Tibial nerve (tissue), 4 donors: ENCODE results near the gene ADAP1. TPM values are rescaled to one million over a fixed set of nuclear protein-coding genes. Genes with fewer than 3 reads are reported as not detected.

Experiments used
- DNase-seq, 2 donors: peaks; one replicate each; pipeline ENCODE4 v3.0.0-alpha.2; 2019; ENCODE audit warnings: low spot score in 2 of 2
- H3K27ac ChIP-seq, 4 donors: fragments of 200-600 bp; sonication (generic) in 3 of 4; one replicate each; pipeline ENCODE4 v1.5.1; 2017 to 2019; ENCODE audit warnings: mild to moderate bottlenecking in 1 of 4
- H3K27me3 ChIP-seq, 2 donors: fragments of 200-600 bp; sonication (generic) in 1 of 2; one replicate each; pipeline versions ENCODE4 v1.5.1 to v1.6.0; 2017 to 2019
- H3K36me3 ChIP-seq, 3 donors: fragments of 200-600 bp; sonication (generic); one replicate each; pipeline ENCODE4 v1.5.1; 2018 to 2019
- H3K4me1 ChIP-seq, 4 donors: fragments of 200-600 bp; sonication (generic) in 3 of 4; one replicate each; pipeline ENCODE4 v1.5.1; 2017 to 2019
- H3K4me3 ChIP-seq, 4 donors: fragments of 200-600 bp; sonication (generic) in 3 of 4; one replicate each; pipeline ENCODE4 v1.5.1; 2017 to 2019; ENCODE audit warnings: mild to moderate bottlenecking in 1 of 4, moderate library complexity in 1 of 4
- H3K9me3 ChIP-seq, 4 donors: fragments of 200-600 bp; sonication (generic) in 3 of 4; one replicate each; pipeline ENCODE4 v1.5.1; 2017 to 2019
- CTCF ChIP-seq, 5 experiments: fragments of 200-600 bp in 3 of 5; fragments of 450-650 bp in 2 of 5; sonication (generic) in 3 of 5; IDR thresholded peaks; one replicate each; pipeline ENCODE4 v1.5.1; 2016 to 2019; ENCODE audit warnings: antibody characterized with exemption in 5 of 5, mild to moderate bottlenecking in 3 of 5, moderate library complexity in 2 of 5
- EP300 ChIP-seq, 2 donors: sonication (generic); formaldehyde crosslinking; IDR thresholded peaks; one replicate each; pipeline ENCODE4 v1.6.1; 2017; ENCODE audit warnings: antibody characterized with exemption in 2 of 2, mild to moderate bottlenecking in 1 of 2
- POLR2A ChIP-seq, 2 donors: fragments of 450-650 bp; IDR thresholded peaks; one replicate each; pipeline ENCODE4 v1.6.1; 2017; ENCODE audit warnings: antibody characterized with exemption in 2 of 2, mild to moderate bottlenecking in 2 of 2, moderate library complexity in 2 of 2
- WGBS, 2 donors: methylation state at CpG; one replicate each; pipeline ENCODE4 v1.1.5; 2018; 5-methylcytosine and 5-hydroxymethylcytosine counted together
- total RNA-seq, 4 donors: library from RNA; depleted of rRNA; stranded (reverse); fragments of >200 nt; gene quantifications; one replicate each; pipeline ENCODE4 v1.1.0, GENCODE V29; 2016

The ADAP1 gene
- total RNA-seq, 4 donors from 2014 or later, result 29.3 to 53.0 (median 39.6) TPM

- Histone ChIP-seq H3K27ac (no peak overlapping the region), H3K27me3 (no peaks in the 10 kb centered on the region), H3K9me3 (no peaks in the 10 kb centered on the region), H3K4me3 (no peak overlapping the region), H3K4me1 (peaks cover 0 to 48% (median 2%) of the 10 kb centered on the region in 4 donors), H3K36me3 (peaks cover 7 to 38% (median 12%) of the 10 kb centered on the region in 3 donors)
- DNase-seq, result no peak
- TF ChIP-seq CTCF (IDR thresholded peaks at IDR 0.05), result no peak
- no peak for TF ChIP-seq EP300 (IDR thresholded peaks at IDR 0.05)
- no peak for TF ChIP-seq POLR2A (IDR thresholded peaks at IDR 0.05)
- WGBS, 2 donors, result 78 to 87% methylated on average over 23 to 25 of the region's 25 CpGs
Observed at GRCh38 chr7:885261-885892, 69.1 kb downstream of the ADAP1 start.

GRCh38 chr7:884191-885003 lies 70.1 kb downstream of the ADAP1 start:
- no peak overlapping the region for H3K27ac ChIP-seq
- H3K9me3 ChIP-seq, result no peaks in the 10 kb centered on the region
- H3K36me3 ChIP-seq, result peaks cover 7 to 37% (median 12%) of the 10 kb centered on the region in 3 donors
- WGBS, 2 donors, result 86% methylated on average over 29 to 31 of the region's 31 CpGs
- no peak overlapping the region for H3K4me3 ChIP-seq
- no peak for DNase-seq
- peaks cover 0 to 58% (median 3%) of the 10 kb centered on the region in 4 donors for H3K4me1 ChIP-seq
- H3K27me3 ChIP-seq, result no peaks in the 10 kb centered on the region
- TF ChIP-seq CTCF (IDR thresholded peaks at IDR 0.05) (no peak), EP300 (IDR thresholded peaks at IDR 0.05) (no peak), POLR2A (IDR thresholded peaks at IDR 0.05) (no peak)

GRCh38 chr7:883055-884021 lies 71.1 kb downstream of the ADAP1 start:
- no peak overlapping the region for H3K27ac ChIP-seq
- H3K4me3 ChIP-seq, result no peak overlapping the region
- H3K9me3 ChIP-seq, result no peaks in the 10 kb centered on the region
- DNase-seq, result no peak
- H3K27me3 ChIP-seq, result no peaks in the 10 kb centered on the region
- WGBS, 2 donors, result 81 to 82% methylated on average over 49 to 50 of the region's 50 CpGs
- TF ChIP-seq POLR2A (IDR thresholded peaks at IDR 0.05) (no peak), EP300 (IDR thresholded peaks at IDR 0.05) (no peak), CTCF (IDR thresholded peaks at IDR 0.05) (no peak)
- peaks cover 2 to 69% (median 13%) of the 10 kb centered on the region in 4 donors for H3K4me1 ChIP-seq
- H3K36me3 ChIP-seq, result peaks cover 3 to 26% (median 5%) of the 10 kb centered on the region in 3 donors

- H3K27me3 ChIP-seq, result no peaks in the 10 kb centered on the region
- 87 to 88% methylated on average over 35 to 37 of the region's 37 CpGs for WGBS, 2 donors
- H3K4me3 ChIP-seq, result no peak overlapping the region
- no peaks in the 10 kb centered on the region for H3K9me3 ChIP-seq
- DNase-seq, result no peak
- H3K36me3 ChIP-seq, result peaks cover 0 to 17% (median 1%) of the 10 kb centered on the region in 3 donors
- H3K27ac ChIP-seq, result no peak overlapping the region
- H3K4me1 ChIP-seq, result peaks cover 3 to 77% (median 19%) of the 10 kb centered on the region in 4 donors
- TF ChIP-seq EP300 (IDR thresholded peaks at IDR 0.05) (no peak), CTCF (IDR thresholded peaks at IDR 0.05) (no peak), POLR2A (IDR thresholded peaks at IDR 0.05) (no peak)
Observed at GRCh38 chr7:882336-883035, 72.0 kb downstream of the ADAP1 start.
